GM12878 (cell line): Measurements from ENCODE around the gene DNAJA1. TPM values are rescaled to one million over a fixed set of nuclear protein-coding genes. Genes with fewer than 3 reads are reported as not detected.
A peak's percentile ranks its signal among the peaks of the same experiment; 100 is the strongest.

Source experiments
- CEBPZ ChIP-seq: fragments of 150-350 bp; IDR thresholded peaks from 2 replicates; pipeline ENCODE4 v1.6.1; 2016; ENCODE audit warnings: low read depth, low read length
- GABPA ChIP-seq: IDR thresholded peaks from 2 replicates; pipeline ENCODE4 v1.6.1; 2014; ENCODE audit warnings: antibody characterized with exemption, low read depth, mild to moderate bottlenecking, inconsistent platforms
- HSF1 ChIP-seq: fragments of 150-350 bp; IDR thresholded peaks from 2 replicates; pipeline ENCODE4 v1.6.1; 2014; ENCODE audit warnings: mild to moderate bottlenecking, low read depth, low read length
- KDM1A ChIP-seq: fragments of 200-600 bp; sonication (generic); IDR thresholded peaks from 2 replicates; pipeline ENCODE4 v1.6.1; 2016; ENCODE audit warnings: borderline replicate concordance
- MAX ChIP-seq: IDR thresholded peaks from 2 replicates; pipeline ENCODE4 v1.6.1; 2012; ENCODE audit warnings: low read depth, low read length, improper control_type of control experiment
- NFIC ChIP-seq: IDR thresholded peaks from 2 replicates; pipeline ENCODE4 v1.6.1; 2012; ENCODE audit warnings: low read depth, mild to moderate bottlenecking, inconsistent platforms, low read length, moderate library complexity
- NR2C2 ChIP-seq: IDR thresholded peaks from 2 replicates; pipeline ENCODE4 v1.6.1; 2011; ENCODE audit warnings: borderline replicate concordance, low read depth; ENCODE audit not compliant: control insufficient read depth, insufficient read length
- PAX5 ChIP-seq: IDR thresholded peaks from 2 replicates; pipeline ENCODE4 v1.6.1; 2011; ENCODE audit warnings: low read depth, low read length, borderline replicate concordance
- PBX3 ChIP-seq: IDR thresholded peaks from 2 replicates; pipeline ENCODE4 v1.6.1; 2011; ENCODE audit warnings: mild to moderate bottlenecking, low read depth, low read length, moderate library complexity; ENCODE audit not compliant: insufficient replicate concordance
- PML ChIP-seq: IDR thresholded peaks from 2 replicates; pipeline ENCODE4 v1.6.1; 2012; ENCODE audit warnings: low read length, inconsistent platforms
- POLR2A ChIP-seq: IDR thresholded peaks from 2 replicates; pipeline ENCODE4 v1.6.1; 2011; ENCODE audit warnings: low read depth, mild to moderate bottlenecking, low read length
- RCOR1 ChIP-seq: conservative IDR thresholded peaks from 2 replicates; pipeline ENCODE4 v1.6.1; 2012; ENCODE audit warnings: low read depth, low read length, improper control_type of control experiment
- RFX5 ChIP-seq: IDR thresholded peaks from 2 replicates; pipeline ENCODE4 v1.6.1; 2011; ENCODE audit warnings: low read depth, low read length, improper control_type of control experiment
- RUNX3 ChIP-seq: IDR thresholded peaks from 2 replicates; pipeline ENCODE4 v1.6.1; 2012; ENCODE audit warnings: low read length, inconsistent platforms
- SRF ChIP-seq, 2 experiments: IDR thresholded peaks; 2 replicates each; pipeline ENCODE4 v1.6.1; 2011; ENCODE audit warnings: low read depth in 2 of 2, low read length in 2 of 2, mild to moderate bottlenecking in 1 of 2, moderate library complexity in 1 of 2
- TAF1 ChIP-seq: IDR thresholded peaks from 2 replicates; pipeline ENCODE4 v1.6.1; 2011; ENCODE audit warnings: mild to moderate bottlenecking, low read depth, low read length, borderline replicate concordance
- ZBTB4 ChIP-seq: fragments of 450-650 bp; formaldehyde crosslinking; IDR thresholded peaks from 2 replicates; pipeline ENCODE4 v1.4.0; 2022; ENCODE audit warnings: mild to moderate bottlenecking, moderate library complexity
- ZZZ3 ChIP-seq: IDR thresholded peaks from 2 replicates; pipeline ENCODE4 v1.6.1; 2011; ENCODE audit warnings: low read depth; ENCODE audit not compliant: control insufficient read depth, insufficient read length
- polyA plus RNA-seq, 11 experiments: library from polyadenylated mRNA; depleted of rRNA in 4 of 11; unstranded in 6 of 11; stranded (reverse) in 5 of 11; fragments of >200 nt; fragmentation: Nextera tagmentation in 4 of 11; fragmentation: Illumina TruSeq in 1 of 11; extraction: Ambion mirVana in 4 of 11; extraction: Trizol in 1 of 11; gene quantifications; 1 replicate in 1 of 11; 2 replicates in 10 of 11; pipeline versions ENCODE4 v1.2.1 to v1.2.3, GENCODE V29; 2011 to 2016; ENCODE audit warnings: inconsistent platforms in 2 of 11, missing spikeins in 2 of 11, low read depth in 1 of 11
- total RNA-seq, 4 experiments: library from RNA; depleted of rRNA in 3 of 4; stranded (reverse); fragments of >200 nt in 3 of 4; fragmentation: Illumina TruSeq in 1 of 4; extraction: Trizol in 1 of 4; gene quantifications; 2 replicates each; pipeline versions ENCODE4 v1.2.1 to v1.2.3, GENCODE V29; 2013 to 2021

The DNAJA1 gene
- total and polyA plus RNA-seq, 10 of the 15 experiments (the other 5 are each of a cell fraction or from before 2014, with no cell fraction given): 69.7 to 206 (median 146) TPM

GRCh38 chr9:33065157-33066076, 40.3 kb downstream of the DNAJA1 start (continued):
- TF ChIP-seq CEBPZ (no peak), ZZZ3 (no peak), TAF1 (no peak), PML (no peak), PBX3 (peak; percentile 9), GABPA (no peak), PAX5 (no peak), MAX (no peak), ZBTB4 (no peak), POLR2A (no peak), RUNX3 (peak; percentile 76), KDM1A (no peak), NFIC (peak; percentile 85), NR2C2 (no peak), RFX5 (no peak), RCOR1 (no peak), SRF (IDR thresholded peaks at IDR 0.05; ENCODE audit: low read depth in 2 of 2, low read length in 2 of 2) (no peak), HSF1 (no peak)
